Choroid plexus epithelial cell (primary cell): ENCODE data around the gene CDC14C.

Experiments
- DNase-seq: peaks from one replicate; pipeline ENCODE4 v3.0.0-alpha.2; 2010; ENCODE audit warnings: low read depth
- H3K4me3 ChIP-seq: 2 replicates; pipeline ENCODE4 v1.5.1; 2011; ENCODE audit warnings: low read depth, mild to moderate bottlenecking, control low read depth, low read length, moderate library complexity
- TF ChIP-seq, protein P1 (sequence below): conservative IDR thresholded peaks from 2 replicates; pipeline ENCODE4 v1.5.1; 2011; ENCODE audit warnings: low read depth, mild to moderate bottlenecking, control low read depth, inconsistent platforms, low read length, moderate library complexity

The CDC14C gene

DNA sequence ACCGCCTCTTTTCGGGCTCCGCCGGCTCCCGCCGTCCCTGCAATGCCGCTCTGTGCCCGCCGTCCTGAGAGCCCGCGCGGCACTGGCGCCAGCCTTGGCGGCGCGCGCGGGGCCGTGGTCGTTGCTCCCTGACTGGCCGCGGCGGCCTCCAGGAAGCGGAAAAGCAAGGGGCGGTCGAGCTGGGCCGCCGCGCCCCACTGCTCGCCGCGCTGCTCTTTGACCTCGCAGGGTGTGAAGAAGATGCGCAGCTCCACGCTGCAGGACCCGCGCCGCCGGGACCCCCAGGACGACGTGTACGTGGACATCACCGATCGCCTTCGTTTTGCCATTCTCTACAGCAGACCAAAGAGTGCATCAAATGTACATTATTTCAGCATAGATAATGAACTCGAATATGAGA lies at the start of gene CDC14C:
Gene CDC14C (plus strand): TSS at position 115 of the 400 bp plus-strand sequence. CDS start 126 bp downstream, at position 241.
- TF ChIP-seq, protein P1, sequence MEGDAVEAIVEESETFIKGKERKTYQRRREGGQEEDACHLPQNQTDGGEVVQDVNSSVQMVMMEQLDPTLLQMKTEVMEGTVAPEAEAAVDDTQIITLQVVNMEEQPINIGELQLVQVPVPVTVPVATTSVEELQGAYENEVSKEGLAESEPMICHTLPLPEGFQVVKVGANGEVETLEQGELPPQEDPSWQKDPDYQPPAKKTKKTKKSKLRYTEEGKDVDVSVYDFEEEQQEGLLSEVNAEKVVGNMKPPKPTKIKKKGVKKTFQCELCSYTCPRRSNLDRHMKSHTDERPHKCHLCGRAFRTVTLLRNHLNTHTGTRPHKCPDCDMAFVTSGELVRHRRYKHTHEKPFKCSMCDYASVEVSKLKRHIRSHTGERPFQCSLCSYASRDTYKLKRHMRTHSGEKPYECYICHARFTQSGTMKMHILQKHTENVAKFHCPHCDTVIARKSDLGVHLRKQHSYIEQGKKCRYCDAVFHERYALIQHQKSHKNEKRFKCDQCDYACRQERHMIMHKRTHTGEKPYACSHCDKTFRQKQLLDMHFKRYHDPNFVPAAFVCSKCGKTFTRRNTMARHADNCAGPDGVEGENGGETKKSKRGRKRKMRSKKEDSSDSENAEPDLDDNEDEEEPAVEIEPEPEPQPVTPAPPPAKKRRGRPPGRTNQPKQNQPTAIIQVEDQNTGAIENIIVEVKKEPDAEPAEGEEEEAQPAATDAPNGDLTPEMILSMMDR = no peak
- DNase-seq = no peak
- no peak within 1 kb of the TSS for H3K4me3 ChIP-seq

DNA sequence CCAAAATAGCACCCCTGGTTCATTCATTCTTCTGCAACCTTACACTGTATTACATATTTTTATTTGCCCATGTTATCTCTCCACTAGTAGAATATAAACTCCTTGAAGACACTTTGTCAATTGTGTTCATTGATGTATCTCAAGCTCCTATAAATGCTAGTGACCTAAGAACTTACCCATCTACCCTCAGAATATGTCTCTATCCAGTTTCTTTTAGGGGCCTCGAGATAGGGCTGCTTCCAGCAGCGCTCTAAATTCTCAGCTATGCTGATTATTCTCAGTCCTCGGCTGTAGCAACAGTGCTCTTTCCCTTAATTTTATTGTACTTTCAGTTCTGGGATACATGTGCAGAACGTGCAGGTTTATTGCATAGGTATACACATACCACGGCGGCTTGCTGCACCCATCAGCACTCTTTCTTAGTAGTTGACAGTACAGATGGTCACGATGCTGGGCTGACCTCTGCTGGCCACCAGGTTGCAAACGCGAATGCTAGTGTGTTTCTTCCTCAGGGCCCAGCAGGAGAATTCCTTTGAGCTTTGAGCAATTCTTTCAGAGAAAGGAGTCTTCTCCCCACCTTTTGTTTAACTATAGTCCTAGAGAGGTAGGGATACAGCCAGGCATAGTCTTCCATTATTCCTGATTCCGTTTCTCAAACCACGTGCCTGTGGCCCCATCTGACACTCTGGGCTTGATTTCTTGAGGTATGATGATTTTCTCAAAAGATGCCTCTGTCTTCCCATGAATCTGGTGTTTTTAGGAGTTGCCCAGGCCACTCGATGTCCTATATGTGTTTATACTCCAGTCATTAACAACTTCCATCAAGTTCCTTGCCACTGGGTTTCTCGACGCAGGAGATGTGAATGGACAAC lies 49.1 kb upstream of the CDC14C start:
- peak; percentile 62 for DNase-seq
- TF ChIP-seq, protein P1 = peak; percentile 67
- no peak overlapping the region for H3K4me3 ChIP-seq

DNA sequence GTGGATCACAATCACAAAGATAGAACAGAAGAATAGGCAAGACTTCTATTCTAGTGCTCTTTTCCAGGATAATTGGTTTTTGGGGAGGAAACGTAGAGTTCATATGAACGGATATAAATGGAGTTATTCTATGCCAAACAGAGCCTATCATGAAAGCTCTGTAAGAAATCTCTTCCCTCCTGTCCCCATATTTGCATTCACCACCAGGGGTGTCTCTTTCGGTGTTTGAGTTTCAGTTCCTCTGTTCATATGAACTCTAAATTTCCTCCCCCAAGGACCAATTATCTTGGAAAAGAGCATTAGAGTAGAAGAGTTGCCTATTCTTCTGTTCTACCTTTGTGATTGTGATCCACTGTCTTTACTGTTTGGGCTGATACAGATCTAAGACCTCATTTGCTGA lies 48.3 kb upstream of the CDC14C start:
- no peak overlapping the region for H3K4me3 ChIP-seq
- TF ChIP-seq, protein P1 = no peak
- DNase-seq = no peak

DNA sequence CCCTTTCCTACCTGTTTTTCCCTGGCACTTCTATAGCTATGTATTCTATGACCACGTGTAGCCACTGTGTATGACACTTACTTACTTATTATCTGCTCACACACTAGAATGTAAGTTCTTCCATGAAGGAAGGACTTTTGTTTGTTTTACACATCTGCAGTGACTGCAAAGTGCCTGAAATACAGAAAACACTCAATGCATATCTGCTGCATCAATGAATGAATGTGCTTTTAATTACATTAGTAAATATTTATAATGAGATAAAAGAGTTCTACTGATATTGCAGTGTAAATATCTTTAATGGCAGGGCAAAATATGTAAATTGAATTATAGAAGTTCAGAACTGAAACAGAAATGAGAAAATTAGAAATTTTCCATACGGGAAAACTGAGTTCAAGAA lies 43.5 kb upstream of the CDC14C start:
- no peak for DNase-seq
- no peak overlapping the region for H3K4me3 ChIP-seq
- TF ChIP-seq, protein P1 = no peak

DNA sequence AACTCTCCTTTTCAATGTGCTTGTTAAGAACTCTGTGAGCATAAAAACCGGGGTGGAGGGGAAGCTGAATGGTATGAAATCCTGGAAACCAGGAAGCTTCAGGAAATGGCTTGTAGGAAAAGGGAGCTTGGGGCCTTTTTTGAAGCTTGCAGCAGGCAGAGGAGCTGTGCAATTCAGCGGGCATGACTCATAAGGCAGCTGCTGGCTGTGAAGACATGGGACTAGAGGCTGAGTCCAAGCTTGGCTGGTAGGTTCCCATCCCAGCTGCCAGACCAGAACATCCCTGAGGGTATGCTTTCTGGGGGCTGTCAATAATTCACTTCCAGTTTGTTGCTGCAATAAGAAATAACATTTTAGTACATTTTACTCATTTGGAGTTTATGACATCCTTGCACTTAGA lies 36.8 kb upstream of the CDC14C start:
- no peak overlapping the region for H3K4me3 ChIP-seq
- TF ChIP-seq, protein P1 = no peak
- DNase-seq = peak; percentile 3

DNA sequence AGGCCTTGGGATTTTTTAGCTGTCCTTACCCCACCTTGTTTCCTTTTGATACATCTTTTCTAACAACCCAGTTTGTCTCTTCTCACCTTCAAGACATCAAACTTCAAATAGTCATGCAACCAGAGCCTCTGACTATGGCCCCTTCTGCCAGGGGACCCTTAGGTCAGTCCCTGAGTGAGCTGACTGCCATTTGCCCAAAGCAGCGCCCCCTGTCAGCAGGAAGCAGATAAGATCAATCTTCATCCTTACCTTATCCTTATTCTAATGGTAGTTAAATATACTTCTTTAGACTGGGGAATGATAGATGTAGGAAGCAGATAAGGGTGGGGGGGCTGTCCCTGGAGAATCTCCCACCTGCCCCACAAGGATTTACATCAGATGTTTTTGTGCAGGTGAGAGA lies 29.8 kb upstream of the CDC14C start:
- no peak overlapping the region for H3K4me3 ChIP-seq
- DNase-seq = no peak
- TF ChIP-seq, protein P1 = no peak

DNA sequence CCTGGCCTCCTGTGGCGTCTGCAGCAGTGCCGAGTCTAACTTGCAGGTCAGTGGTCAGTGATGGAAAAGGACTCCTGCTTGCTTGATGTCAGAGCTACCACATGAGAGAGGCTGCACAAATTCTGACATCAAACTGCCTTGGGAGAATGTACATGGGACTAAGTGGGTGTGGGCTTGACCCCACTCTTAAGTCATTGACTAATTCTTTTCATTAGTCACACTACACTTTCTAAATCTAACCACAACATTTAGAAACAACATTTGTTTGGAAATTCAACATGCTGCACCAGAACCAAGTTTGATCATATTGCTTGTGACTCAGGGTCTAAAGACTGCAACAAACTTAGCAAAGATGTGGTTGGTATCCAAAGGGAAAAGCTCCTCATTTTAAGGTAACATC lies 24.4 kb upstream of the CDC14C start:
- DNase-seq = peak; percentile 5
- TF ChIP-seq, protein P1 = no peak

More for the DNA sequence above, 24.4 kb upstream of the CDC14C start:
- H3K4me3 ChIP-seq = no peak overlapping the region
